ENCODE results near the gene CHCHD10.

DNA sequence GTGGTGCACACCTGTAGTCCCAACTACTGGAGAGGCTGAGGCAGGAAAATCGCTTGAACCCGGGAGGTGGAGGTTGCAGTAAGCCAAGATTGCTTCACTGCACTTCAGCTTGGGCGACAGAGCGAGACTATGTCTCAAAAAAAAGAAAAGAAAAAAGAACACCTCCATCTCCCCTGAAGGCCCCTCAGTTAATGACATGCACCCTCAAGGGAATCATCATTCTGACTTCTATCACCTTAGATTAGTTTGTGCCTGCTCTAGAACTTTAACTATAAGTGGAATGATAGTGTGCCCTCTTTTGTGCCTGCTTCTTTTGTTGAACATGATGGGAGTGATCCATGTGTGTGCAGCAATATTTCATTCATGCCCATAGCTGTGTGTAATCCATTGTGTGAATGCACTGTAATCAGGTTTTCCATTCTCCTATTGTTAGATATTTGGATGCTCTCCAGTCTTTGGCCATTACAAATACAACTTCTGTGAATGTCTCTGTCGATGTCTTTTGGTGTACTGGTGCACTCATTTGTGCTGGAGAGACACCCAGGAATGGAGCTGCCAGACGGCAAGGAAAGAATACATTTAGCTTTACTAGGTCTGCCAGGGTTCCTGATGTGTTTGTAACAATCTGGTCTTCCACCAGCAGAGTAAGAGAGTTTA lies 12.7 kb downstream of the CHCHD10 start:
- TF ChIP-seq, protein P1, sequence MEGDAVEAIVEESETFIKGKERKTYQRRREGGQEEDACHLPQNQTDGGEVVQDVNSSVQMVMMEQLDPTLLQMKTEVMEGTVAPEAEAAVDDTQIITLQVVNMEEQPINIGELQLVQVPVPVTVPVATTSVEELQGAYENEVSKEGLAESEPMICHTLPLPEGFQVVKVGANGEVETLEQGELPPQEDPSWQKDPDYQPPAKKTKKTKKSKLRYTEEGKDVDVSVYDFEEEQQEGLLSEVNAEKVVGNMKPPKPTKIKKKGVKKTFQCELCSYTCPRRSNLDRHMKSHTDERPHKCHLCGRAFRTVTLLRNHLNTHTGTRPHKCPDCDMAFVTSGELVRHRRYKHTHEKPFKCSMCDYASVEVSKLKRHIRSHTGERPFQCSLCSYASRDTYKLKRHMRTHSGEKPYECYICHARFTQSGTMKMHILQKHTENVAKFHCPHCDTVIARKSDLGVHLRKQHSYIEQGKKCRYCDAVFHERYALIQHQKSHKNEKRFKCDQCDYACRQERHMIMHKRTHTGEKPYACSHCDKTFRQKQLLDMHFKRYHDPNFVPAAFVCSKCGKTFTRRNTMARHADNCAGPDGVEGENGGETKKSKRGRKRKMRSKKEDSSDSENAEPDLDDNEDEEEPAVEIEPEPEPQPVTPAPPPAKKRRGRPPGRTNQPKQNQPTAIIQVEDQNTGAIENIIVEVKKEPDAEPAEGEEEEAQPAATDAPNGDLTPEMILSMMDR (IDR thresholded peaks at IDR 0.05; ENCODE audit: low read depth, low read length, poor library complexity, severe bottlenecking): no peak
- TF ChIP-seq EZH2phosphoT487 (IDR thresholded peaks at IDR 0.05; ENCODE audit: borderline replicate concordance, low read length): no peak

All from DOHH2 (cell line).